Measurements from ENCODE around the gene DAP3. TPM values are rescaled to one million over a fixed set of nuclear protein-coding genes. Genes with fewer than 3 reads are reported as not detected.
"Not testable (repeated sequence)": the region's sequence is repeated elsewhere in the genome, so short reads cannot be mapped to it uniquely, and the experiment has no call there.

Gene DAP3
- total RNA-seq = 100 to 1,000 TPM in 2 of 4 donors, 10 to 100 TPM in 2; 82.3 to 120 (median 96.1) TPM
- 100 to 1,000 TPM; 108 to 145 (median 137) TPM for polyA plus RNA-seq
- long read RNA-seq, donor 1, transcript DAP3-202 (13 exons, 2,089 nt) = major isoform, 25 of 48 reads
- long read RNA-seq, donor 1, partial matches to known transcripts = 4 of 48 reads
- long read RNA-seq, donor 1, other reads (novel, unspliced or antisense) = 11 of 48 reads
- long read RNA-seq, donor 2, transcript DAP3-225 (12 exons, 1,894 nt) = minor isoform, 5 of 119 reads
- long read RNA-seq, donor 2, transcript DAP3-203 (12 exons, 1,470 nt) = minor isoform, 8 of 119 reads
- long read RNA-seq, donor 2, transcript DAP3-202 (13 exons, 2,089 nt) = major isoform, 50 of 119 reads
- long read RNA-seq, donor 2, transcript DAP3-201 (13 exons, 1,649 nt) = minor isoform, 9 of 119 reads
- long read RNA-seq, donor 2, partial matches to known transcripts = 14 of 119 reads
- long read RNA-seq, donor 2, other reads (novel, unspliced or antisense) = 33 of 119 reads

DNA sequence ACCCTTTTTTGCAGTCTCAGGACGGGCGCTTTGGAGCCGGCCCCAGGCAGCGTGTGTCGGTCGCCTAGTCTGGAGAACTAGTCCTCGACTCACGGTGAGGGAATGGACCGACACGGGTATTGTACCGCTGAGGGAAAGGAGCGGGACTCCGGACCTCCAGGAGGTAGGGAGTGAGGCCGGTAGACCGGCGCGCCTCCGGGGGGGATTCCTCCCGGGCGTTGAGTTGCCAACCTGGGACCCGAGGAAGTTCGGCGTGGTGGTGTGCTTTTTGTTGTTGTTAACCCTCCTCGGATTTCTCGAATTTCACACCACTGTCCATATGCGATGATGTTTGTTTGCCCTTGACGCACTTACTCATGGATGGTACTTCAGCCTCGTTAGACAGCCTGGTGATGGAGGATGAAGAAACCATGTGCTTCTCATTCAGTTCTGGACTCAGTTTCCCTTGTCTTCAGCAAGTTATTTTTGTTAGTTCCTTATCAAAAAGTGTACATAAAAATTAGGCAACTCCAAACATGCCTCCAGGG lies at the start of gene DAP3:
Gene DAP3 (plus strand): TSS at position 11 of the 527 bp plus-strand sequence. CDS start 20,689 bp downstream, outside the sequence.
- peak in 2 of 4 donors; percentile 3 to 4 for ATAC-seq
- H3K27me3 ChIP-seq (ENCODE audit: insufficient read depth in 3 of 3, low read length in 2 of 3); DNase-seq; intact Hi-C loops (cut with DNase I); H3K9me3 ChIP-seq: not testable (repeated sequence)
- Histone ChIP-seq H3K36me3 (ENCODE audit: insufficient read depth in 1 of 2, low read depth in 1 of 2) (peaks cover 0 to 18% of the 10 kb centered on the region in 2 donors), H3K4me1 (peaks cover 37% of the 10 kb centered on the region), H3K27ac (peak within 1 kb of the TSS; percentile 95), H3K4me3 (peak within 1 kb of the TSS; percentile 99)
- WGBS, 3 donors = 0 to 1% (median 1%) methylated on average over 26 to 28 of the region's 28 CpGs
- TF ChIP-seq, protein P1, sequence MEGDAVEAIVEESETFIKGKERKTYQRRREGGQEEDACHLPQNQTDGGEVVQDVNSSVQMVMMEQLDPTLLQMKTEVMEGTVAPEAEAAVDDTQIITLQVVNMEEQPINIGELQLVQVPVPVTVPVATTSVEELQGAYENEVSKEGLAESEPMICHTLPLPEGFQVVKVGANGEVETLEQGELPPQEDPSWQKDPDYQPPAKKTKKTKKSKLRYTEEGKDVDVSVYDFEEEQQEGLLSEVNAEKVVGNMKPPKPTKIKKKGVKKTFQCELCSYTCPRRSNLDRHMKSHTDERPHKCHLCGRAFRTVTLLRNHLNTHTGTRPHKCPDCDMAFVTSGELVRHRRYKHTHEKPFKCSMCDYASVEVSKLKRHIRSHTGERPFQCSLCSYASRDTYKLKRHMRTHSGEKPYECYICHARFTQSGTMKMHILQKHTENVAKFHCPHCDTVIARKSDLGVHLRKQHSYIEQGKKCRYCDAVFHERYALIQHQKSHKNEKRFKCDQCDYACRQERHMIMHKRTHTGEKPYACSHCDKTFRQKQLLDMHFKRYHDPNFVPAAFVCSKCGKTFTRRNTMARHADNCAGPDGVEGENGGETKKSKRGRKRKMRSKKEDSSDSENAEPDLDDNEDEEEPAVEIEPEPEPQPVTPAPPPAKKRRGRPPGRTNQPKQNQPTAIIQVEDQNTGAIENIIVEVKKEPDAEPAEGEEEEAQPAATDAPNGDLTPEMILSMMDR (IDR thresholded peaks at IDR 0.05) = peak; percentile 2

DNA sequence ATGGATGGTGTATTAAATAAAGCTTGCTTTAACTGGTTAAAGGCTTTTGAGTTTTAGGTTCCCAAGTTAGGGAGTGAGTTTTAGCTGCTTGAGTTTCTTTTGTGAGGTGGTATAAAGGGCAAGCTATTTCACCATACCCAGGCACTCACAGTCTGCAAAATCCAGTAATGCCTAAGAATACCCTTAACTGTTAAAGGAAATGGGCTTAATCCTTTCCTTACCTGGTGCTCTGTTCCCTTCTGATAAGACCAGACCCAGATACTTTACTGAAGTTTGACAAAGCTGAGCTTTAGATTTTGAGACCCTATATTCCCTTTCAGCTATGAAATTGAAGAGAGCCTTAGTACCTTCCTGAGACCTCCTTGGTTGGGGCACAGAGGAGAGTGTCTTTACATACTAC lies 48.5 kb upstream of the DAP3 start:
- TF ChIP-seq, protein P1 (IDR thresholded peaks at IDR 0.05) = no peak
- no peak for ATAC-seq
- no peaks in the 10 kb centered on the region for H3K27me3 ChIP-seq (ENCODE audit: insufficient read depth in 3 of 3, low read length in 2 of 3)
- no peak overlapping the region for H3K4me3 ChIP-seq
- intact Hi-C loops (cut with DNase I) = no loop called here
- H3K9me3 ChIP-seq = peaks cover 9% of the 10 kb centered on the region
- DNase-seq = no peak
- no peak overlapping the region for H3K27ac ChIP-seq
- H3K36me3 ChIP-seq (ENCODE audit: insufficient read depth in 1 of 2, low read depth in 1 of 2) = no peaks in the 10 kb centered on the region
- H3K4me1 ChIP-seq = no peaks in the 10 kb centered on the region

DNA sequence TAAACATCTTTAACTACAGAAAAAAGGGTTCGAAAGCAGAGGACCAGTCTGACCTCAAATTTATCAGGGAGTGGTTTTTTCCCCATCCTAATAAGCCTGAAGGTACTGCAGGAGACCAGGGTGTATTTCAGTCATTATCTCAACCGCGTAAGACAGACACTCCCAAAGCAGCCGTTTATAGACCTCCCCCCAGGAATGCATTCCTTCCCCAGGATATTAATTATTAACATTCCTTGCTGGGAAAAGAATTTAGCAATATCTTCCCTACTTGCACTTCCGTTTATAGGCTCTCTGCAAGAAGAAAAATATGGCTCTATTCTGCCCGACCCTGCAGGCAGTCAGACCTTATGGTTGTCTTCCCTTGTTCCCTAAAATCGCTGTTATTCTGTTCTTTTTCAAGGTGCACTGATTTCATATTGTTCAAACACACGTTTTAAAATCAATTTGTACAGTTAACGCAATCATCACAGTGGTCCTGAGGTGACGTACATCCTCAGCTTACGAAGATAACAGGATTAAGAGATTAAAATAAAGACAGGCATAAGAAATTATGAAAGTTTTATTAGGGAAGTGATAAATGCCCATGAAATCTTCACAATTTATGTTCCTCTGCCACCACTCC lies 46.2 kb upstream of the DAP3 start:
- intact Hi-C loops (cut with DNase I) = not testable (repeated sequence)

DNA sequence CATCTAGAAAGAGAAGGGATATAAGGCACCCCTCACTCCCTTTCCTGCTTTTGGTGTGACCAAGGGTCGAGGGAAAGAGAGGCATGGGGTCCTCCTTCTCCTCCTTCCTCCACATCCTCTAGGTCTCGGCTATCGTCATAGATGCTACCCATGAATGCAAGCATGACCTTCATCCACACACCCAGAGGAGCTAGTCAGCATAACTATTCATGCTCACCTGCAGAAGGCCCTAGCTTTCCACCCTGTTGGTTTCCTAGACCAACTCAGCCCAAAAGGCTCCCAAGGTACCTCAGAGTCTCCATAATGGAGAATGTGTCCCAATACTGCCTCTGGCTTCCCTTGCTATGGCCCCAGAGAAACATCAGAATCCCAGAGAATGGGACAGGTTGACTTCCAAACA lies 45.7 kb upstream of the DAP3 start:
- no peaks in the 10 kb centered on the region for H3K27me3 ChIP-seq (ENCODE audit: insufficient read depth in 3 of 3, low read length in 2 of 3)
- H3K4me1 ChIP-seq = no peaks in the 10 kb centered on the region
- H3K36me3 ChIP-seq (ENCODE audit: insufficient read depth in 1 of 2, low read depth in 1 of 2) = no peaks in the 10 kb centered on the region
- no peak overlapping the region for H3K27ac ChIP-seq
- no peak for ATAC-seq
- WGBS, 3 donors = 78 to 86% (median 80%) methylated on average over 3 of the region's 3 CpGs
- DNase-seq = no peak
- intact Hi-C loops (cut with DNase I) = no loop called here
- H3K9me3 ChIP-seq = peaks cover 9% of the 10 kb centered on the region
- no peak overlapping the region for H3K4me3 ChIP-seq
- TF ChIP-seq, protein P1 (IDR thresholded peaks at IDR 0.05) = no peak

More for the DNA sequence above, 46.2 kb upstream of the DAP3 start:
- H3K9me3 ChIP-seq; H3K36me3 ChIP-seq (ENCODE audit: insufficient read depth in 1 of 2, low read depth in 1 of 2); H3K27ac ChIP-seq; DNase-seq; H3K4me1 ChIP-seq; H3K27me3 ChIP-seq (ENCODE audit: insufficient read depth in 3 of 3, low read length in 2 of 3); ATAC-seq; H3K4me3 ChIP-seq: not testable (repeated sequence)
- WGBS, 3 donors = 79 to 80% (median 79%) methylated on average over 11 of the region's 11 CpGs

DNA sequence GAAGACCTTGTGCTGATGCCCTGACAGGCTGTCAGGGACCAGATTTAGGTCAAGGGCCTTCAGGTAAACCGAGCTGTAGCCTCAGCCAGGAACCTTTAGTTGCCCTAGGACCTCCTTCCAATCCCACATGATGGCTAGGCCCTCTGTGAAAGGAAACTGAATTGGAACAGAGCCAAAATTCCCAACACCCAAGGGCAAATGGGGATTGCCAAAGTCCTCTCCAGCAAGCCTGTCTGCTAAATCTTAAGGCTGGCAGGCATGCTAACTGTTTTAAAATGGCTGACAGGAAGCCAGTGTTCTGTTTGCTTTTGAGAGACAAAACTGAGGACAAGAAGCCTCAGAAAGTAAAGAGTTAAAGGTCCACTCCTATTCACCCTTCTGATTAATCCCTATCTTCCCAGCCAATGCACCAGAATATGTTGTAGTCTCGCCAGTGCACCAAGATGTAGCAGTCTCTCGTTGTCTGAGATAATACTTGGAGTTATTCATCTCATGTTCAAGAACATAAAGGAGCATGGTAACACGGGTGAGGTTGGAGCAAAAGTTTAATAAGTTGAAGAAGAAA lies 43.8 kb upstream of the DAP3 start:
- H3K4me1 ChIP-seq = no peaks in the 10 kb centered on the region
- H3K27me3 ChIP-seq (ENCODE audit: insufficient read depth in 3 of 3, low read length in 2 of 3) = no peaks in the 10 kb centered on the region
- DNase-seq (no peak), ATAC-seq (no peak)
- no peak overlapping the region for H3K27ac ChIP-seq
- 49 to 58% (median 55%) methylated on average over 4 of the region's 4 CpGs for WGBS, 3 donors
- H3K4me3 ChIP-seq = no peak overlapping the region
- intact Hi-C loops (cut with DNase I) = no loop called here
- TF ChIP-seq, protein P1 (IDR thresholded peaks at IDR 0.05) = no peak
- H3K9me3 ChIP-seq = peaks cover 9% of the 10 kb centered on the region
- no peaks in the 10 kb centered on the region for H3K36me3 ChIP-seq (ENCODE audit: insufficient read depth in 1 of 2, low read depth in 1 of 2)
